ENCODE measurements around the gene TYROBP.
"Not testable (repeated sequence)": the region's sequence is repeated elsewhere in the genome, so short reads cannot be mapped to it uniquely, and the experiment has no call there.

TYROBP gene

GRCh38 chr19:35899547-35900214 lies 8.4 kb downstream of the TYROBP start:
- DNase-seq (ENCODE audit: low read depth, low spot score) = peak; percentile 75

- no peak for DNase-seq (ENCODE audit: low read depth, low spot score)
Measured at GRCh38 chr19:35898499-35898809, 9.6 kb downstream of the TYROBP start.

GRCh38 chr19:35897706-35898451 lies 10.2 kb downstream of the TYROBP start:
- no peak for DNase-seq (ENCODE audit: low read depth, low spot score)

GRCh38 chr19:35896643-35897040 lies 11.5 kb downstream of the TYROBP start:
- no peak for DNase-seq (ENCODE audit: low read depth, low spot score)

GRCh38 chr19:35895911-35896642 lies 12.0 kb downstream of the TYROBP start:
- DNase-seq (ENCODE audit: low read depth, low spot score) = no peak

- no peak for DNase-seq (ENCODE audit: low read depth, low spot score)
Measured at GRCh38 chr19:35894342-35894741, 13.8 kb downstream of the TYROBP start.

- not testable (repeated sequence) for DNase-seq (ENCODE audit: low read depth, low spot score)
Measured at GRCh38 chr19:35891819-35892218, 16.3 kb downstream of the TYROBP start.

- no peak for DNase-seq (ENCODE audit: low read depth, low spot score)
Measured at GRCh38 chr19:35890113-35890650, 17.9 kb downstream of the TYROBP start.

GRCh38 chr19:35889370-35890112 lies 18.6 kb downstream of the TYROBP start:
- DNase-seq (ENCODE audit: low read depth, low spot score) = no peak

GRCh38 chr19:35888398-35888797 lies 19.7 kb downstream of the TYROBP start:
- DNase-seq (ENCODE audit: low read depth, low spot score) = no peak

GRCh38 chr19:35887197-35887596 lies 20.9 kb downstream of the TYROBP start:
- no peak for DNase-seq (ENCODE audit: low read depth, low spot score)

GRCh38 chr19:35885904-35886303 lies 22.2 kb downstream of the TYROBP start:
- DNase-seq (ENCODE audit: low read depth, low spot score) = no peak

GRCh38 chr19:35885225-35885738 lies 22.8 kb downstream of the TYROBP start:
- no peak for DNase-seq (ENCODE audit: low read depth, low spot score)

GRCh38 chr19:35883882-35884281 lies 24.2 kb downstream of the TYROBP start:
- DNase-seq (ENCODE audit: low read depth, low spot score) = no peak

GRCh38 chr19:35882114-35882832 lies 25.8 kb downstream of the TYROBP start:
- DNase-seq (ENCODE audit: low read depth, low spot score) = no peak

GRCh38 chr19:35879770-35880317 lies 28.3 kb downstream of the TYROBP start:
- DNase-seq (ENCODE audit: low read depth, low spot score) = peak; percentile 35

GRCh38 chr19:35879068-35879467 lies 29.0 kb downstream of the TYROBP start:
- no peak for DNase-seq (ENCODE audit: low read depth, low spot score)

GRCh38 chr19:35874392-35874930 lies 33.6 kb downstream of the TYROBP start:
- no peak for DNase-seq (ENCODE audit: low read depth, low spot score)

GRCh38 chr19:35872180-35872579 lies 35.9 kb downstream of the TYROBP start:
- no peak for DNase-seq (ENCODE audit: low read depth, low spot score)

GRCh38 chr19:35871611-35872010 lies 36.5 kb downstream of the TYROBP start:
- DNase-seq (ENCODE audit: low read depth, low spot score) = no peak

Data from activated CD4-positive, CD25-positive, alpha-beta regulatory T cell treated with anti-CD3 and anti-CD28 coated beads, Interleukin-2, amount 50 U/mL, for 16 hours (primary cell).